Right hindlimb (tissue), 1 donor: ENCODE results near the gene EPC2.
"Not testable (repeated sequence)": the region's sequence is repeated elsewhere in the genome, so short reads cannot be mapped to it uniquely, and the experiment has no call there.

Experiments used
- DNase-seq: peaks from one replicate; pipeline ENCODE4 v3.0.0-alpha.2; 2018

Gene EPC2

DNA sequence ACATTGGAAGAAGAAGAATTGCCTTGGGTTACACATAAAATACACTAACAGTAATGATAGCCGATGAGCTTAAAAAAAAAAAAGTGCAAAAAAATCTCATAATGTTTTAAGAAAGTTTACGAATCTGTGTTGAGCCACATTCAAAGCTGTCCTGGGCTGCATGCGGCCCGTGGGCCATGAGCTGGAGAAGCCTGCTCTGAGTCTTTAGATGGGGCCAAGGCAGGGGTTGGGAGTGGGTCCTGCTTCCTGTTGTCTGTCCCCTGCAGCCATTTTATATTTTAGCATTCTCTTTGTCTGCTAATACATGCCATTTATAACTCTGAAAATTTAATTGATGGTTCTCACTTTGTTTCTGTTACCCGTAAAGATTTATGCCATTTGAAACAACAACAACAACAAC, 93.2 kb downstream of the EPC2 start:
- no peak for DNase-seq

DNA sequence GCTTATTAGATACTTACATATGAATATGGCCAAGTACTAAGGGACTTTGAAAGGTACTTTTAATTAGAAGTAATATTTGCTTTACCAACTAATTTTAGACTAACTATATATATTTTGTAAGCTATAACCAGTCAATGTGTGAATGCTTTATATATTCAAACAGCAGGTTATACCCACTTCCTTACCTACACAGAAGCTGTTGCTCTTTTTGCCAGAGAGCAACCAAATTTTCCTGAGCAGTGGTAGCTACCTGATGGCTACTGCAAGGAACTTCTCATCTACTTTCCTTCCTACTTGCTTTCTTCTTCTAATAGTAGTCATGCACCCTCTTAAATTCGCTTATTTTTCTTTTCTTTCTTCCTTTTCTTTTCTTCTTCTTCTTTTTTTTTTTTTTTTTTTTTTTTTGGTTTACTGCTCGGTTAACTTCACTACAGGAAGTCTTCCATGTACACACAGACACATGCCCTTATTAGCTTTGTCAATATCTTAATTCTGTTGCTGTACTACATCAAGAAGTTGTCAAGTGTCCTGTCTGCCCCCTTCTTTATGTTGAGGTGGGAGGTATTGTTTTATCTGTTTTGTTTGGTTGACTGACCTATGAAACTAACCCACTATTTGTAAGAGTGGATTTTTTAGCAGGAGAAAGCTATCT, 95.0 kb downstream of the EPC2 start:
- DNase-seq = no peak

DNA sequence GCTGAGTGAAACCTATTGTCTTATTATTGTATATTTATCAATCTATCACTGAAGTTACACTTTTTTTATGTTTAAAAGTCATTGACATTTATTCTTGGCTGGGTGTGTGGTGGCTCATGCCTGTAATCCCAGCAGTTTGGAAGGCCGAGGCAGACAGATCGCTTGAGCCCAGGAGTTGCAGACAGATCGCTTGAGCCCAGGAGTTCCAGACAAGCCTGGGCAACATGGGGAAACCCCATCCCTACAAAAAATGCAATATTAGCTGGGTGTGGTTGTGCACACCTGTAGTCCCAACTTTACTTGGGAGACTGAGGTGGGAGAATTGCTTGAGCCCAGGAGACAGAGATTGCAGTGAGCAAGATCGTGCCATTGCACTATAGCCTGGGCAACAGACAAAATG, 97.8 kb downstream of the EPC2 start:
- DNase-seq = no peak

DNA sequence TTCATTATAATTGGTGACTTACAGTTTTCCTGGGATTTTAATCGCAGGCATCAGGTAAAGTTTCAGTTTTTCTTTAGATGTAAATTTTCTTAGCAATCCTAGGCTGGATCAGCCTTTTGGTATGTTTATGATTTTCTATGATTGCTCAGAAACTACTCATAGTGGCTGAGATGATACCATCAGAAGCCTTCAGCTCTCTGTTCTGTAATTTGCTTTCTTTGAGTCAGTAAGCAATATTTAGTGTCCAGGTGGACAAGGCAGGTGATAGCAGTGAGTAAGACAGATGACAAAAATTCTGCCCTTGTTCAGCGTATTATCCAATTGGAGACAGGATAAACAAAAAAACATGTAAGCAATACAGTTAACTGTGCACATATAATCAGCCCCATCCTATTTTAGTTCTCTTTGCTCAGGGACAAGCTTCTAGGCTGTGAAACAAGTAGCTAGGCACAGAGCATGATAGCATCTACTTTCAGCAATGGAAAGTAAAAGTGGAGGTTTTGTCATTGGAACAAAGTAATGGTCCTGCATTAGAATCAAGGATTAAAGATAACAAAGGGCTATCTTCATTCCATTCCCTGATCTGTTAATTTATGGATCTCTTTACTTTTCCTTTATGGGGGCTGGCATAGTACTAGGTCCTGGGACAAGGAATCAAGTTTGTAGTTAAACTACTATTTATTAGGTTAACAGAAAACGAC, 100.8 kb downstream of the EPC2 start:
- DNase-seq = no peak

DNA sequence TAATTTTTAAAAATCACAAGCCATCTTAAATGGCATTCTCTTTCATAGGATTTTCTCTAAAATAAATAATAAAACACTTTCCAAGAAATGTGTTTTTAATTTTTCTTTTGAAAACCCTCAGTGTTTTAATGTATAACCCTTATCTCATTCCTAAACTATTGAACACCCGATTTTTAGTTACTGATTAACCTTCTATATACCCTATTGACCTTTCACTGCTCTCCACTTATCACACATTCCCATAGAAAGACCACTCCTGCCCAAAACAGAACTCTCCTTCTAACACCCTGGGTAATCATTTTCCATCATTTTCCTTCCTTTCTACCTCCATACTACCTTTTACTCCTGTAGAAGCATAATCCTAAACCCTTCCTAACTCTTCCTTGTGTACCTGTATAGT, 102.4 kb downstream of the EPC2 start:
- DNase-seq = no peak

DNA sequence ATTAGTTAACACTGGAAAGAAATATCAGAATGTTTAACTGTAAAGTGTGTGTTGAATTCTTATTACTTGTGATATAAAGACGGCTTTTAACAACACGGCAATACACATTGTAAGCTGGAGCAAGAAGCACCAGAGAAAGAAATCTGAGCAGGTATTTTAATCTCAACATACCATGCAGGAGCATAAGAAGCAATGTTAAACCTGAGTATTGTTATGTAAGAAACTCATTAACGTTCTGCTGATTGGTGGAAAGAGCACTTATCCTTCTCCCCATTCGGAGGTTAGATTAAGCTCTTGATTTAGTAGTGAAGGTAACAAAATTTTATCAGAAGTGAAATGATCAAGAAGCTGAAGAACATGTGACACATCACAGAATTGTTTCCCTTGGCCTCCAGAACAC, 107.4 kb downstream of the EPC2 start:
- no peak for DNase-seq

DNA sequence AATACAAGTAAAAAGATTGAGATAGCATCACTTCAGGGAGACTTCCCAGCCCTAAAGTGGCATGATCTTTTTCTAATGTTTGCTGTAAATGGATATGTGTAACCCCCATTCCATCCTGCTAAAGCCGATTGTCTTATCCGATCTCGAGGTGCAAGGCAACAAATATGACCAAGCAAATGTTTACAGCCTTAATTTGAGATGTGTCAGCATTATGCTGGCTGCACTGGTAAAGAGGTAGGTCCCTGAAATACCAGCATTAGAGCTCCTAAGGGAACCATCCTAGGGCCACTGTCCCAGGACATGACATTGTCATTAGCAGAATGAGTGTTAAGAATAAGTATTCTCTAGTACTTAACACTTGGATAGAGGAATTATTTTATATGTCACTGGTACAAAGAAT, 108.4 kb downstream of the EPC2 start:
- DNase-seq = no peak

DNA sequence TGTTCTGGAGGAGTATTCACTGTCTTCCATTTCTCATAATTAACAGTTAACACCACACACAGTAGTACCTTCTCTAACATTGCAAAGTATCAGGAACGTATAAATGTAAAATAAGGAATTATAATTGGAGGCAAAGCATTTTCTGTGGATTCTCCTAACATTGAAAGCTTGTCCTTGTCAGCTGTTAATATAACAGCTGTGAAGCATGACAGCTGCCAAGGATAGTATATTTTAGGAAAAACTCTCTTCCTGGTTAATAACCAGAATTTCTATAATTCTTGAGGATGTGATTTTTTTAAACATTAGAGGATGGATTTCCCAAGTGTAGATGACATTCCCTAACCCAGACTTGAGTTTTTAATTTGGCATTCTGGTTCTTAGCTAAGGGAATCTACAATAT, 110.3 kb downstream of the EPC2 start:
- no peak for DNase-seq

DNA sequence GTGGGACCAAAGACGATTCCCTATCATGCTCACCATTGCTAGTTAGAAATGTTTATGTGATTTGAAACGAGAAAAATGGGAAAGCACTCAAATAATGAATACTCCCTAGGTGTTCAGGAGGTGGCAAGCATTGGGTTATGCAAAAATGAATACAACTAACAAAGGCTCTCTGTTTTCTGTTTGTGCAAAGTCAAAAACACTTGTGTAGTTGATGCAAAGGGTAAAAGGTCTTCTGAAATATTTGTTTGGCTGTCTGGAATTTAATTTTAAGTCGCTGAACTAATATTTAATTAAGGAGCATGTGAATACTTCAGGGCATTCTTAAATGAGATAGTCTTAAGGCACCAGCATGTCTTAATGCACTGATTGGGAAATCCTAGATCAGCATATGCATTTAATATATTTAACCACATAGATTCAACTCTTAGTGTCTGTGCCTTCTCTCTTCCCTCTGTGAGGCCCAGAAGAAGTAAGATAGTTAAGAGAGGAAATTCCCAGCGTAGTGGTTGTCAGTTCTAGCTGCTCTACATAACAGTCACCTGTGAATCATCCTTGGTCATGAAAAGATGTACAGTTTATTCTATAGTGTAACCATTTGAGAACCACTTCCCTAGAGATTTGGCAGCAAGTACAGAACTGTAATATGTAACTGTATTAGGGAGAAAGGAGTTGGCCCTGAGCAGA, 111.9 kb downstream of the EPC2 start:
- no peak for DNase-seq

DNA sequence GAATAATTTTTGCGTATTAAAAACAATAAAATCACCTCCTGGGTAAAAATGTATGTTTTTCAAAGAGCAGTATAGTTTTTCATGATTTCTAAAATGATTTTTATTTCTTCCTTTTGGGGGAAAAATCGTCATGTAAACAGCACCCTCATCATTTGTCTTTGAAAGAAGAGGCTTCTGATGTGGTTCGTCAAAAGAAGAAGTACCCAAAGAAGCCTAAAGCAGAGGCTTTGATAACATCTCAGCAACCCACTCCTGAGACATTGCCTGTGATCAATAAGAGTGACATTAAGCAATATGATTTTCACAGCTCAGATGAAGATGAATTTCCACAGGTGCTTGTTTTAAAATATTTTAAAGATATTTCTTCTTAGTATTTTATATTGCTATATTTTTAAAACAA, 120.3 kb downstream of the EPC2 start:
- DNase-seq = no peak

DNA sequence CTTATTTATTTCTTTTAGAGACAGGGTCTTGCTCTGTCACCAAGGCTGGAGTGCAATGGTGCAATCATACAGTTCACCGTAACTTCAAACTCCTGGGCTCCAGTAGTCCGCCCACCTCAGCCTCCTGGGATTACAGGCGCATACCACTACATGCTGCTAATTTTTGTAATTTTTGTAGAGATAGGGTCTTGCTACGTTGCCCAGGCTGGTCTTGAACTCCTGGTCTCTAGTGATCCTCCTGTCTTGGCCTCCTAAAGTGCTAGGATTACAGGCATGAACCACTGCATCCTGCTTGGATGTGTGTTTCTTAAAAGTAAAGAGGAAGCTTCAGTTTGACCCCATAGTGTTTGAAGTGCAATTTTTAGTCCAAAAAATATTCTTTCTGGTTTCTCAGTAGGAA, 125.5 kb downstream of the EPC2 start:
- DNase-seq = no peak

DNA sequence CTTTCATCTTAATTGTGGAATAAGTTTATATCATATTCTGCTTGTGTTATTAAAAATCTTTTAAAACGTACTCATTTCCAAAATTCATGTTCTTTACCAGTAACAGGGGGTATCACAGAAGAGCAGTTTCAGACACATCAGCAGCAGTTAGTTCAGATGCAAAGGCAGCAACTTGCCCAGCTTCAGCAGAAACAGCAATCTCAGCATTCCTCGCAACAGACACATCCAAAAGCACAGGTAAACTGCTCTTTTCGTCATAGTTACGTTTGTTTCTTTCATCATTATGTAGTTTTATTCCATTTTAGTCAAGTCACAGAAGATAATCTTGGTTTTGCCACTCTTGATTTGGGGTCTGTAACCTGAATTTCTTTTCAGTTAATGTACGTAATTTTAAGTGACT, 137.0 kb downstream of the EPC2 start:
- no peak for DNase-seq

DNA sequence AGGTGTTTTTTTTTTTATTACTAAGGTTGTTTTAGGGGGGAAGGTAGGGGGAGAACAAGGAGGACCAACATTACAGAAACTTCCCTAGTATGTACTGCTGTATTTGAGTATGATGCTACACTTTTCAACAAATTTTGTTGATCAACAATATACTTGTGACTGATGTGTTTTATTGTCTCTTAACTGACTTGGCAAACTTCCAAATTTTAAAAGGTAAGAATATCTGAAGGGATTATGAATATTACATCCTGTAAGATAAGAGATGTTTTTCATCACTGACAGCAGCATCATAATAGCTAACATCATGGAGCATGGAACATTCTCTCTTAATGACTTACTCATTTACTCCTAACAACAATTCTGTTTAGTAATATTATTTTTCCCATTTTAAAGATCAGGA, 144.5 kb downstream of the EPC2 start:
- no peak for DNase-seq

DNA sequence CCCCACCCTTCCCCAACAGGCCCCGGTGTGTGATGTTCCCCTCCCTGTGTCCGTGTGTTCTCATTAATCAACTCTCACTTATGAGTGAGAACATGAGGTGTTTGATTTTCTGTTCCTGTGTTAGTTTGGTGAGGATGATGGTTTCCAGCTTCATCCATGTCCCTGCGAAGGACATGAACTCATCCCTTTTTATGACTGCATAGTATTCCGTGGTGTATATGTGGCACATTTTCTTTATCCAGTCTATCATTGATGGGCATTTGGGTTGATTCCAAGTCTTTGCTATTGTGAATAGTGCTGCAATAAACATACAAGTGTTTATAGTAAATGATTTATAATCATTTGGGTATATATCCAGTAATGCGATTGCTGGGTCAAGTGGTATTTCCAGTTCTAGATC, 145.6 kb downstream of the EPC2 start:
- not testable (repeated sequence) for DNase-seq

DNA sequence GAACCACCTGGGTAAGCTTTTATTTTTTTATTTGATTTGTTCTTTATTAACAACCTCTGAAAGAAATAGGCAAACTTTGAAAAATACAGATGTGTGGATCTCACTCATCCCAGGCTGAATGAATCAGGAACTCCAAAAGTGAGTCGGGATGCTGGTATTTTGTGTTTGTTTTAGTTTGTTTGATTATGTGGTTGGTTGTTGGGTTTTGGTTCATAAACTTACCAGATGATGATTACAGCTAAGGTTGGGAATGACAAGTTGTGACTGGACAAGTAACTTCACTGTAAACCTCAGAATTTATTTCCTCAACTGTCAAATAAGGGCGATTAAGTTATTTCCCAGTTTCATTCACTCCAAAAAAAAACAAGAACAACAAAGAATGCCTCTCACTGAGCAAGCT, 150.0 kb downstream of the EPC2 start:
- DNase-seq = no peak

DNA sequence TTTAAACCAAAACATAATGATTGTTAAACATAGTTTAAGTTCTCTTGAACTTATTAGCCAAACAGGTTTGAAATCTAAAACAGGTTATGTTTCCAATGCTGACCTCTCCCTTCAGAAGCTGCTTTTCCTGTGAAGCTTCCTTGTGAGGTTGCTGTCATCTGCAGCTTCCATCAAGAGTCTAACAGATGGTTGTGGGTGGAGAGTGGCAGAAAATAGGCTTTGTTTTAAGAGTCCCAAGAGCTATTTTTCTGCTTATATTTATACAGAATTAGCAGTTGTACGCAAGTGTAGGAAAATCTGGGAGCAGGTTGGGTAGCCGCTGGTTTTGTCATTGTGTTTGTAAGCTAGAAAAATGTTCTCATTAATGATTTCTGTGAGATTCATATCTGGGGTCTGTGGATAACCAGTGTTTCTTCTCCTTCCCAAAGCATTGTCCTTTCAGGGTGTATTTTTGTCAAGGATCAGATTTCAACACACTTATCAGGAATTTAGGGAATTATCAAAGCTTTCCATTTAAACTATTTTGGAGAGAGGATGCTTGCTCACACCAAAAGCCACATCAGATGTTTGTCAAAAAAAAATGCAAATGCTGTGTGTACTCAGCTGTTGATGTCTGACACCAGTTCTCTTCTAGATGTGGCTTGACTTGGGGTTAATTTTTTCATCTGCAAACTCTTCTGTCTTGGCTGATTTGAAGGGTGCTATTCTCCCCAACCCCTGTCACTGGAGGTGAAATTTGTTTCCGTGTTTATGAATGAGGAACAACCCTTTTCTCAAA, 152.4 kb downstream of the EPC2 start:
- DNase-seq = no peak

DNA sequence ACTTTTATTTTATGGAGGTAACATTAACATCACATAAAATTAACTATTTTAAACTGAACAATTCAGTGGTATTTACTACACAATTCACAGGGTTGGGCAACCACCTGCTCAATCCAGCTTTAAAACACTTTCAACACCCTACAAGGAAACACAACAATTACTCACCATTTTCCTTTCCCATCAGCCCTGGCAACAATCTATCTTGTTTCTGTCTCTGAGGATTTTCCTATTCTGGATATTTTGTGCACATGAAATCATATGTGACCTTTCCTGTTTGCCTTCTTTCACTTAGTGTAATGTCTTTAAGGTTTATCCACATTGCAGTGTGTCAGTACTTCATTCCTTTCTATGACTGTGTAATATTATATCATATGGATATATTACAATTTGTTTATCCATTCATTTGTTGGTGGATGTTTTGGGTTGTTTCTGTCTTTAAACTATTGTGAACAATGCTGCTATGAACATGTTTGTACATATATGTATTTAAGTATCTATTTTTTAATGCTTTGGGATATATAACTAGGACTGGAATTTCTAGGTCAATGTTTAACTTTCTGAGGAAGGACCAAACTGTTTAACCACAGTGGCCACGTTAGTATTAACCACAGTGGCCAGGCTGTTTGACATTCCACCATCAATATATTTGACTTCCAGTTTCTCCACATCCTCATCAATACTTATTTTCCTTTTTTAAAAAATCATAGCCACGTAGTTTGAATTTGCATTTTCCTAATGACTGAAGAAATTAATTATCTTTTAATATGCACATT, 158.1 kb downstream of the EPC2 start:
- DNase-seq = no peak

DNA sequence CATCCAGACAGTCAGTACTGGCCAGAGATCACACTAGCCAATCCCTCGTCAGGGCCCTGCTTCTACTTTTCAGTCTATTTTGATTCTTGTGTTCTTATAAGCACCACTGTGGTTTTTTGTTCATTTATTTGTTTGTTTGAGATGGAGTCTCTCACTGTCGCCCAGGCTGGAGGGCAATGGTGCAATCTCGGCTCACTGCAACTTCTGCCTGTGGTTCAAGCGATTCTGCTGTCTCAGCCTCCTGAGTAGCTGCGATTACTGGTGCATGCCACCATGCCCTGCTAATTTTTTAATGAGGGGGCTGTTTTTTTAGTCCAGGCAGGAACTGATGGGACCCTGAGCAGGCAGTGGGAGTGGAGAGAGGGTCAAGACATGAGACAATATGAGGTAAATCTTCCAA, 165.5 kb downstream of the EPC2 start:
- DNase-seq = no peak

DNA sequence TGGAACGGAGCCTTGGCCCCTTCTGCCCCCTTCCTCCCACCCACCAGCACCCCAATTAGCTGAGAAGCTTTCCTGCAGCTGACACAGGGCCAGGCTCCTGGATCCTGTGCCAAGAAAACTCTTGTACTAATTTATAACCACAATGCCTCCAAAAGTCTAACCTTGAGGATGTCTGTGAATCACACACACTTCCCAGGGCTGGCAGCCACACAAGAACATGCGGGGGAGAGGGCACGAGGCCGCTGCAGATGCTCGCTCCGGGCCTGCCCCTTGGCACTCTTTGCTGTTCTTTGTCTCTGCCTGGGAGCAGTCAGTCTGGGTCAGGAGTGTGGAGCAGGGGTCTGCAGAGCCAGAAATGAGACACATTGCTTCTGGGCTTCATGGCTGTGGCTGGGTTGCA, 167.8 kb downstream of the EPC2 start:
- peak; percentile 26 for DNase-seq

DNA sequence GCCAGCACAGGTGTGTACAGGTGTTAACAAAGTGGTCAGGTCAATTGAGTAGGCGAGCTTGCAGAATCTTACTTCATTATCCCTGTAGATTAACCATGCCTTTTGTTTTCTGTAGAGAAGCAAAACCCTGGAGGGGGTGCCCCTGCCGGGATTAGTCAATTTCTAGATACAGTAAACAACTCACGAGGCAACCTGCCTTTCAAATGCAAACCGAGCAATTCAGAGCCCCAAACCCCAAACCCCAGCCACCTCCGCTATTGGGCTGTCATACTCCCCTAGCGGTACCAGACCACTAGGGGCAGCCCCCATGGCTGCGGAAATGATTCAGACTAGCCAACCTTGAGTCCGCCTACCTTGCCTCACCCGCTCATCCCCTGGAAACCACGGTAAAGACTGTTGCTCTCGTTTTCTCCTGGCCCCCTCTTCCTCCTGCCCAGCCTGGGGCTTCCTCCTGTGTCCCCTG, 169.1 kb downstream of the EPC2 start:
- DNase-seq = no peak

DNA sequence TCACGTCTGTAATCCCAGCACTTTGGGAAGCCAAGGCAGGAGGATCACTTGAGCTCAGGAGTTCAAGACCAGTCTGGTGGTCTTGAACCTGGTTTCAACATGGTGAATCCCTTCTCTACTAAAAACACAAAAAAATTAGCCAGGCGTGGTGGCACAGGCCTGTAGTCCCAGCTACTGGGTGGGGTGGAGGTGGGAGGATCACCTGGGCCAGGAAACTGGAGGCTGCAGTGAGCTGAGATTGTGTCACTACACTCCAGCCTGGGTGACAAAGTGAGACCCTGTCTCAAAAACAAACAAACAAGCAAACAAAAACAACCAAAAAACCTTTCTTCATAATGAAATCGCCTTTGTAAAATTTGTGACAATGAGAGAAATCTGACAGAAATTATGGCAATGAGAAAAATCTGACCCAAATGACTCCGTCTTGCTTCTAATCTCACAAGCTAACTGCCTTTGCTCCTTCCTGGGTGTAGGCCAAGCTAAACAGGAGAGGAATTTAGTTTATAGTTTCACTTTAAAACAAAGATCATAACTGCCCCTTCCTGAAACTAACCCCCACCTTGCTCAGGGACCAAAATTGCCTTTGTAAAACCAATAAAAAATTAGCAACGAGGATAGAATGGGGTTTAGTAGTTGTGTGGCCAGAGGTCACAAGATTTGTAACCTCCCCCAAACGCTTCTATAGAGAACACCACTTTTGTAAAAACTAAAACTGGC, 169.8 kb downstream of the EPC2 start:
- DNase-seq = no peak

DNA sequence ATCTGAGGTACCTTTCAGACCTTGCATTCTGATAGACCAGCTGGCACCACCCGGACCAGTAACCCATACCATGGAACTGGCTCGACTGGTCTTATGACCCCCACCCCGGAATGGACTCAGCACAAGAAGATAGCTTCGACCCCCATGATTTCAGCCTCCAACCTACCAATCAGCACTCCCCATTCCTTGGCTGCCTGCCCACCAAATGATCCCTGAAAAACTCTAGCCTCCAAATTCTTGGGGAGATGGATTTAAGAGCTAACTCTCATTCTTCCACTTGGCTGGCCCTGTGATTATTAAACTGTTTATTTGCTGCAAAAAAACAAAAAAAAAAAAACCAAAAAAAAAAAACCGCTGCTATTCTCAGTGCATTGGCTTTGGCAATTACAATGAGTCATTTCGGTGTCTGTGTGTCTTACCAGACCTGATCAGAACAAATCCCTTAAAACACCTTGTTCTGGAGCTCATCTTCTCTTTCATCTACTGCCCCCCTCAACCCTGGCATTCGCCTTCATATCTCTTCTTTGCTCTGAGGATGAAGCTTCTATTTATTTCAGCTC, 170.4 kb downstream of the EPC2 start:
- no peak for DNase-seq
